Loucy (cell line): ENCODE measurements around the gene DLGAP1.

ENCODE experiments used
- CTCF ChIP-seq: fragments of 200-600 bp; sonication (generic); conservative IDR thresholded peaks from 2 replicates; pipeline ENCODE4 v1.5.1; 2014; ENCODE audit warnings: mild to moderate bottlenecking, antibody characterized with exemption, low read length
- EZH2phosphoT487 ChIP-seq: fragments of 200-600 bp; IDR thresholded peaks from 2 replicates; pipeline ENCODE4 v1.6.1; 2018; ENCODE audit warnings: antibody characterized with exemption, mild to moderate bottlenecking, moderate library complexity, borderline replicate concordance

- TF ChIP-seq CTCF (no peak), EZH2phosphoT487 (no peak)
Measured at GRCh38 chr18:3889121-3889520, 566.0 kb downstream of the DLGAP1 start.
